Thyroid gland (tissue), 4 donors: ENCODE measurements around the gene LTA. TPM values are rescaled to one million over a fixed set of nuclear protein-coding genes. Genes with fewer than 3 reads are reported as not detected.

ENCODE experiments used
- DNase-seq, 2 donors: peaks; one replicate each; pipeline ENCODE4 v3.0.0-alpha.2; 2019
- H3K27ac ChIP-seq, 3 donors: fragments of 200-600 bp; sonication (generic); 1 replicate in 2 of 3; 2 replicates in 1 of 3; pipeline ENCODE4 v1.5.1; 2016 to 2019; ENCODE audit warnings: mild to moderate bottlenecking in 1 of 3, moderate library complexity in 1 of 3
- H3K27me3 ChIP-seq: fragments of 200-600 bp; sonication (generic); one replicate; pipeline ENCODE4 v1.5.1; 2019
- H3K36me3 ChIP-seq, 2 donors: fragments of 200-600 bp; sonication (generic); one replicate each; pipeline ENCODE4 v1.5.1; 2016 to 2019
- H3K4me1 ChIP-seq, 2 donors: fragments of 200-600 bp; sonication (generic); one replicate each; pipeline ENCODE4 v1.5.1; 2017 to 2019
- H3K4me3 ChIP-seq, 3 donors: fragments of 200-600 bp; sonication (generic); replicated peaks in 1 of 3; 1 replicate in 2 of 3; 2 replicates in 1 of 3; pipeline ENCODE4 v1.5.1; 2016; ENCODE audit warnings: mild to moderate bottlenecking in 1 of 3
- H3K9me3 ChIP-seq: fragments of 200-600 bp; sonication (generic); one replicate; pipeline ENCODE4 v1.5.1; 2017
- POLR2A ChIP-seq, 2 donors: fragments of 450-650 bp; IDR thresholded peaks; one replicate each; pipeline ENCODE4 v1.6.1; 2017; ENCODE audit warnings: antibody characterized with exemption in 2 of 2, mild to moderate bottlenecking in 2 of 2, moderate library complexity in 1 of 2
- WGBS, 2 donors: methylation state at CpG; one replicate each; pipeline ENCODE4 v1.1.5; 2017; 5-methylcytosine and 5-hydroxymethylcytosine counted together
- intact Hi-C: fragments of 100-400 bp; cut with DNase I; formaldehyde crosslinking; loops from one replicate; pipeline ENCODE4 v1.15.1; 2023
- total RNA-seq, 4 donors: library from RNA; depleted of rRNA; stranded (reverse); fragments of >200 nt; gene quantifications; one replicate each; pipeline ENCODE4 v1.2.3, GENCODE V29; 2016
- TF ChIP-seq, protein P1 (sequence below), 6 experiments: fragments of 200-600 bp in 3 of 6; fragments of 450-650 bp in 3 of 6; sonication (generic) in 3 of 6; IDR thresholded peaks; one replicate each; pipeline ENCODE4 v1.5.1; 2016 to 2019; ENCODE audit warnings: antibody characterized with exemption in 6 of 6, mild to moderate bottlenecking in 2 of 6, inconsistent platforms in 1 of 6, moderate library complexity in 1 of 6

Gene LTA
- total RNA-seq, 4 donors from 2014 or later, result not detected

DNA sequence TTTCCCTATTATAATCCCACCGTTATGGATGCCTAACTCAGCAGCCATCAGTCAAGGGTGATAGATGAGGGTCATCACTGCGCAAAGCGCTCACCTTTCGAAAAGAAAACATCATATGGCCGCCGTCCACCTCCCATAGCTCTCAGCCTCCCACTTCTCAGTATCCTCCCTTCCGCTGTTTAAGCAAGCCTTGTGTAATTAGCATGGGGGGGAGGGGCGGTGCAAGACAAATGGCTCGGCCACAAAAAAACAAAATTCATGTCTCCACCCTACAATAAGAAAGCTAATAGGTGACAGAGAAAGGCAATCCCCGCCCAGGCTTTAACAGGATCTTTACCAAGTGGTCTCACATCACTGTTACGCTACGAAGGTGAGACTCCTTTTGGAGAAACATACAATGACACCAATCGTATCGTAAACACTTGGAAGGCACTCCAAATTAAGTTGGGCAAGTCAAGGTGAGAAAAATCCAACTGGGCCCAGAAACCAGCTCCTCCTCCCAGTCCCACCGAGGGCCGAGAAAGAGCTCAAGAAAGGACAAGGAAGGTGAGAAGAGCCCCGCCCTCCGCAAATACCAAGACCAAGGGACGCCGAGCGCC is 30.9 kb upstream of the LTA start:
- peaks cover 24 to 25% of the 10 kb centered on the region in 2 donors for H3K4me1 ChIP-seq
- DNase-seq, result peak; percentile 51 to 55

DNA sequence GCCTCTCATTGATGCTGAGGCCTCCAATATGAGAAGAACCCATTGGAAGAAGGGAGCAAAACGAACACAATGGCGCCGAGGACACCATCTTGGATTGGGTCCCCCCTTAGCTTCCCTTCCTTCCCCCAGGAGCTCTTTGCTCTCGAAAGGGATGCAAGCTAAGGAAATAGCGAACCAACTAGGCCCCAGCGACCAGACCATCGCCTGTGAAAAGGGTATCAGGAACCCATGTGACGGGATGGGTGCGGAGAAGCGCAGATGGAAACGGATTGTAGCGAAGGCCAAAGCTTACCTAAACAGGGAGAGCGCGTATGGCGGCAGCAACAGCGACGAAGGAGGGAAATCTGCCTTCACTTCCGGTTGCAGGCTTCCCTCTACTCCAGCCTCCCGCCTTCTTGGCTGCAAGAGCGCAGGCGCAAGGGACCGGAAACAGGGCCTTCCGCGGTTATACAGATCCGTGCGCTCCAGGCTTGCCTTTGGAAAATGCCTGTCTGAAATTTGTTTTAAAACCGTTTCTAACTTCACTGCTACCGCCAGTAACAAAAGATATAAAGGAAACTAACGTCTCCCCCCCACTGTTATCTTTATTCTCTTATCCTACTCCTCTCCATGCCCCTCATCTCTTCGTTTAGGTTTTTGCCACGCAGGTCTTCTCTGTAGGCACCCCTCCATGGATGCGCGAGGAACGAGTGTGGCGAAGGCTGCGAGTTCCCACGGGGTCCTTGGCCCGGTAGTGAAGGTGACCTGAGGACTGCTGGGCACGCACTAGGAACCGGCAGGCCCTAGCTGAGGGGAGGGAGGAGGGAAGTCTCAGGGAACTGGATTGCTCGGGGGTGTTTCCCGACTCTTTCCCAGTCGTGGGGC is 30.2 kb upstream of the LTA start, which contains the start of gene DDX39B:
Gene DDX39B (minus strand): TSS at position 346 of the 864 bp plus-strand sequence. CDS start 1,471 bp downstream, outside the sequence.
- H3K27ac ChIP-seq, result peak within 1 kb of the TSS; percentile 92 to 99 (median 97)
- H3K36me3 ChIP-seq, result peaks cover 32 to 34% of the 10 kb centered on the region in 2 donors
- H3K4me3 ChIP-seq, result peak within 1 kb of the TSS; percentile 28 to 77 (median 75)
- H3K9me3 ChIP-seq, result no peaks in the 10 kb centered on the region
- intact Hi-C loops, result loop anchor here (10.0 kb wide), 1 partner anchor 47 kb away; the partner anchor contains the start of gene MICB
- peaks cover 24 to 25% of the 10 kb centered on the region in 2 donors for H3K4me1 ChIP-seq
- peak; percentile 96 to 97 for DNase-seq
- no peaks in the 10 kb centered on the region for H3K27me3 ChIP-seq
- TF ChIP-seq, protein P1, sequence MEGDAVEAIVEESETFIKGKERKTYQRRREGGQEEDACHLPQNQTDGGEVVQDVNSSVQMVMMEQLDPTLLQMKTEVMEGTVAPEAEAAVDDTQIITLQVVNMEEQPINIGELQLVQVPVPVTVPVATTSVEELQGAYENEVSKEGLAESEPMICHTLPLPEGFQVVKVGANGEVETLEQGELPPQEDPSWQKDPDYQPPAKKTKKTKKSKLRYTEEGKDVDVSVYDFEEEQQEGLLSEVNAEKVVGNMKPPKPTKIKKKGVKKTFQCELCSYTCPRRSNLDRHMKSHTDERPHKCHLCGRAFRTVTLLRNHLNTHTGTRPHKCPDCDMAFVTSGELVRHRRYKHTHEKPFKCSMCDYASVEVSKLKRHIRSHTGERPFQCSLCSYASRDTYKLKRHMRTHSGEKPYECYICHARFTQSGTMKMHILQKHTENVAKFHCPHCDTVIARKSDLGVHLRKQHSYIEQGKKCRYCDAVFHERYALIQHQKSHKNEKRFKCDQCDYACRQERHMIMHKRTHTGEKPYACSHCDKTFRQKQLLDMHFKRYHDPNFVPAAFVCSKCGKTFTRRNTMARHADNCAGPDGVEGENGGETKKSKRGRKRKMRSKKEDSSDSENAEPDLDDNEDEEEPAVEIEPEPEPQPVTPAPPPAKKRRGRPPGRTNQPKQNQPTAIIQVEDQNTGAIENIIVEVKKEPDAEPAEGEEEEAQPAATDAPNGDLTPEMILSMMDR (IDR thresholded peaks at IDR 0.05), result no peak
- TF ChIP-seq POLR2A (IDR thresholded peaks at IDR 0.05), result peak; percentile 72 to 76
- 0% methylated on average over 43 of the region's 43 CpGs for WGBS, 2 donors

More for the DNA sequence above, 30.9 kb upstream of the LTA start:
- Histone ChIP-seq H3K36me3 (peaks cover 39 to 41% of the 10 kb centered on the region in 2 donors), H3K27me3 (no peaks in the 10 kb centered on the region), H3K4me3 (peak overlapping the region; percentile 28 to 77 (median 75)), H3K27ac (peak overlapping the region; percentile 92 to 99 (median 97)), H3K9me3 (no peaks in the 10 kb centered on the region)
- intact Hi-C loops, result loop anchor here (10.0 kb wide), 1 partner anchor 46 kb away; the partner anchor contains the start of gene MICB
- 0 to 1% methylated on average over 21 of the region's 21 CpGs for WGBS, 2 donors
- TF ChIP-seq, protein P1 (IDR thresholded peaks at IDR 0.05), result no peak
- no peak for TF ChIP-seq POLR2A (IDR thresholded peaks at IDR 0.05)

DNA sequence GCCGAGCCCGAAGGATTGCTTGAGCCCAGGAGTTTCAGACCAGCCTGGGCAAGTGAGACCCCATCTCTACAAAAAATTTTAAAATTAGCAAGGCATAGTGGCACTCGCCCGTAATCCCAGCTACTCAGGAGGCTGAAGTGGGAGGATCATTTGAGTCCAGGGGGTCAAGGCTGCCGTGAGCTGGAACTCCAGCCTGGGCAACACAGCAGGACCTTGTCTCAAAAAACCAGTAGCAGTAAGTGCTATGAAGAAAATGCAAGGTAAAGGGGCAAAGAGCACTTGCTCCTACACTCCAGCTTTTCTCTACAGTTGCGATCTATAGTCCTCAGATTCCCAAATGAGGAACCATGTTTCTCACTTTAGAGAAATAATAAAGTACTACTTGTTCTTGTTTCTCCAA is 28.4 kb upstream of the LTA start:
- Histone ChIP-seq H3K27me3 (no peaks in the 10 kb centered on the region), H3K4me1 (peaks cover 35% of the 10 kb centered on the region in 2 donors), H3K4me3 (no peak overlapping the region), H3K36me3 (peaks cover 16 to 17% of the 10 kb centered on the region in 2 donors), H3K27ac (no peak overlapping the region), H3K9me3 (no peaks in the 10 kb centered on the region)
- 91 to 94% methylated on average over 6 of the region's 6 CpGs for WGBS, 2 donors
- intact Hi-C loops, result loop anchor here (10.0 kb wide), 1 partner anchor 49 kb away; the partner anchor contains the start of gene MICB
- DNase-seq, result no peak
- TF ChIP-seq POLR2A (IDR thresholded peaks at IDR 0.05), result no peak
- TF ChIP-seq, protein P1 (IDR thresholded peaks at IDR 0.05), result no peak

DNA sequence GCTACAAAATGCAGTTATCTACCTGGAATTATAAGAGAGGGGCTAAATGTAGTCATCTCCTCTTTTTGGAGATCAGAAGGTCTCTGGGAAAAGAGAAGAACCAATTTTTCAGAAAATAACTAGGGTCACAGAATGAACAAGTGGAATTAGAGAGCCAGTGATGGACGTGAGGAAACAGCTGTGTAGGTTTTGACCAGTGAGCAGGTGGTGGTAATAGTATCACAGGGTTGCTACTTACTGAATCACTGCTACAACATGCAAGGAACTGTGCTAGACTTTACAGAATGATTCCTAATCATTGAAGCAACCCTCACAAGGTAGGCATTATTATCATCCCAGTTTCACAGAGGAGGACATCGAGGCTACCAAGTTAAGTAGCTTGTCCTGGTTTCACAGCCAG is 27.4 kb upstream of the LTA start:
- no peak for DNase-seq
- Histone ChIP-seq H3K4me1 (peaks cover 28 to 30% of the 10 kb centered on the region in 2 donors), H3K27me3 (no peaks in the 10 kb centered on the region), H3K4me3 (no peak overlapping the region), H3K9me3 (no peaks in the 10 kb centered on the region), H3K27ac (no peak overlapping the region), H3K36me3 (peaks cover 8 to 16% of the 10 kb centered on the region in 2 donors)
- WGBS, 2 donors, result 85 to 89% methylated on average over 2 of the region's 2 CpGs
- intact Hi-C loops, result loop anchor here (5.0 to 10.0 kb wide), 2 partner anchors 50 to 53 kb away; partner anchors contain the start of gene MICB
- TF ChIP-seq POLR2A (IDR thresholded peaks at IDR 0.05), result no peak
- TF ChIP-seq, protein P1 (IDR thresholded peaks at IDR 0.05), result no peak
